Natural killer cell treated with Interleukin-12 subunit alpha and Interleukin-12 subunit beta and Interleukin-15 and Interleukin-18, amount 100 ng/mL, for 72 hours (primary cell): Measurements from ENCODE around the gene CRTAC1. TPM values are rescaled to one million over a fixed set of nuclear protein-coding genes. Genes with fewer than 3 reads are reported as not detected.
A peak's percentile ranks its signal among the peaks of the same experiment; 100 is the strongest.

Experiments
- ATAC-seq, 2 donors: fragments of 150-1000 bp; cut with Tn5 transposase in 1 of 2; sonication (Bioruptor Pico), chemical (Tn5 transposase) in 1 of 2; 2 replicates each; pipeline ENCODE4 v1.10.0; 2021
- DNase-seq: peaks from one replicate; pipeline ENCODE4 v3.0.0; 2022; ENCODE audit warnings: low spot score
- H3K27ac Mint-ChIP-seq, 2 donors: 1 replicate in 1 of 2; 2 replicates in 1 of 2; pipeline ENCODE4 v1.8.0; 2022; ENCODE audit warnings: mixed read lengths in 2 of 2, mild to moderate bottlenecking in 1 of 2, moderate library complexity in 1 of 2
- H3K27me3 Mint-ChIP-seq, 2 donors: 1 replicate in 1 of 2; 2 replicates in 1 of 2; pipeline ENCODE4 v1.8.0; 2022; ENCODE audit warnings: mixed read lengths in 2 of 2
- H3K36me3 Mint-ChIP-seq: one replicate; pipeline ENCODE4 v1.8.0; 2022; ENCODE audit warnings: mixed read lengths
- H3K4me1 Mint-ChIP-seq, 2 donors: 1 replicate in 1 of 2; 2 replicates in 1 of 2; pipeline ENCODE4 v1.8.0; 2022; ENCODE audit warnings: low read depth in 2 of 2, mixed read lengths in 2 of 2, mild to moderate bottlenecking in 1 of 2
- H3K4me3 Mint-ChIP-seq: one replicate; pipeline ENCODE4 v1.8.0; 2022; ENCODE audit warnings: mixed read lengths
- H3K9me3 Mint-ChIP-seq: 2 replicates; pipeline ENCODE4 v1.8.0; 2022; ENCODE audit warnings: mixed read lengths
- total RNA-seq, 2 donors: library from RNA; stranded (reverse); gene quantifications; one replicate each; pipeline ENCODE4 v1.2.3, GENCODE V29; 2022

Gene CRTAC1
- total RNA-seq, 2 donors from 2014 or later = not detected

DNA sequence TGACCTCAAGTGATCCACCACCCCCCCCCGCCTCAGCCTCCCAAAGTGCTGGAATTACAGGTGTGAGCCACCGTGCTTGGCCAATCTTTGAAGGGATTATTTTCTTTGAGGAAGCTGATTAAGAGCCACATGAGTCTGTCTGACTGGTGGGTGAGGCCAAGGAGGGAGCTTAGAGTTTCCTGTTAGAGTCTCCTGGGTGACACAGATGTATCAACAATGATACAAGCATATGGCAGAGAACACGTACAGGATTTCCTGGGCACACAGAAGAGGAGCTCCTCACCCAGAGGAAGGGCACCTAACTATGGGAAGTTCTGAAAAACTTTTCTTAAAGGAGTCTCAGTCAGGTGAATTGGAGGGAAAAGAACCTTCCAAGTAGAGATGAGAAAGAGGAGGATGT, 111.4 kb downstream of the CRTAC1 start:
- DNase-seq (no peak), ATAC-seq (no peak)
- Mint-ChIP-seq H3K4me1 (peaks cover 0 to 5% of the 10 kb centered on the region in 2 donors), H3K36me3 (no peaks in the 10 kb centered on the region), H3K27ac (no peak overlapping the region), H3K9me3 (no peaks in the 10 kb centered on the region), H3K4me3 (no peak overlapping the region), H3K27me3 (peaks cover 25 to 33% of the 10 kb centered on the region in 2 donors)

DNA sequence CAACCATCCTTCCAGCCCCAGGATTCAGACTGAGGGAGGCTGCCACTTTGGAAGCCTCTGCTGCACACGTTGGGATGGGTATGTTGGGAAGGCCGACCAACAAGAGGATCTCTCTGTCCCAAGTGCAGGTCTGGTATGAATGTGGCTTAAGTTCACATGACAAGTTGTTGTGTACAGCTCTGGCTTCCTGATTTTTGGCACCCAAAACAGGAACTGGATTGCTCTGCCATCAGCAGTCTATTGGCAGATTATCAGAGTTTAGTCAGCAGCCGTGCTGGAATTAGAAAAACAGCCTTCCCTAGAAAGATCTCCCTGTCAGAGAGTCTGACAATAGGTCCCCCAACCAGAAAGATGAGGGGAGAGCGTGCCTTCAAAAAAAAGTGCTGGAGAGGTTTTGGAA, 113.8 kb downstream of the CRTAC1 start:
- no peak overlapping the region for H3K27ac Mint-ChIP-seq
- H3K27me3 Mint-ChIP-seq = peaks cover 27 to 37% of the 10 kb centered on the region in 2 donors
- no peak overlapping the region for H3K4me3 Mint-ChIP-seq
- no peaks in the 10 kb centered on the region for H3K9me3 Mint-ChIP-seq
- ATAC-seq = no peak
- H3K4me1 Mint-ChIP-seq = peaks cover 0 to 7% of the 10 kb centered on the region in 2 donors
- no peaks in the 10 kb centered on the region for H3K36me3 Mint-ChIP-seq
- no peak for DNase-seq

DNA sequence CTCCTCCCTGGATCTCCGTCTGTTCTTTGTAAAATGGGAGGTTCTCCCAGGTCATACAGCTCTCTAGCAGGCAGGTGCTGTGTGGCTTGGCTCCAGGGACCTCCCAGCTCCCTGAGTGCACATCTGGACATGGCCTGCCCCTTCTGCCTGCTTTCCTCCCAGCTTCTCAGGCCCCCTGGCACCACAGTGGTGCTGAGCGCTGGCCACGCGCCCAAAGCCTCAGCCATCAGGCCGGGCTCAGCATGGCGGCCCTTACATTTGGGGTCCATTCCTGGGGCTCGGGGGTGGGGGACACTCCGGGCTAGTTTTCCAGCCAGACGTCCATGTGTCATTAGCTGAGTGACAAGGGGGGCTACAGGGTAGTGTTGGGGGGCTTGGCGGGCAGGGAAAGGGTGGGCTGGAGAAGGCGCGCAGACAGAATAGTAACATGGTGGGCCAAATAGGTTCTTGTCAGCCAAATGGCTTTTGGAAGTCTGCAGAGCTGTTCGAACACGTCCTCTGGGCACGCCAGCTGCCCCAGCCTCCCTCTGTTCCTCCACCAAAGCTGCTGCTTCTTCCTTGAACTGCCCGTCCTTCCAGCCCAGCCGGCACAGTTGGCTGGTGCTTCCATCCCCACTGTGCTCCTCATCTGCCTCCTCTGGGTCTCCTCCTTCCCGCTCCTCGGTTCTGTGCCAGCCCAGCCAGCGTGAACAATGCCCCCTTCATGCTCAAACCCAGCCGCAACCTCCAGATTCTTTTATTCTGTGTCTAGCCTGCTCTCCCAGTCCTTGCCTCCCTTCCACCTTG, 114.9 kb downstream of the CRTAC1 start:
- ATAC-seq = no peak
- peaks cover 0 to 7% of the 10 kb centered on the region in 2 donors for H3K4me1 Mint-ChIP-seq
- no peaks in the 10 kb centered on the region for H3K9me3 Mint-ChIP-seq
- no peaks in the 10 kb centered on the region for H3K36me3 Mint-ChIP-seq
- no peak overlapping the region for H3K27ac Mint-ChIP-seq
- no peak overlapping the region for H3K4me3 Mint-ChIP-seq
- DNase-seq = no peak
- peaks cover 23 to 38% of the 10 kb centered on the region in 2 donors for H3K27me3 Mint-ChIP-seq

DNA sequence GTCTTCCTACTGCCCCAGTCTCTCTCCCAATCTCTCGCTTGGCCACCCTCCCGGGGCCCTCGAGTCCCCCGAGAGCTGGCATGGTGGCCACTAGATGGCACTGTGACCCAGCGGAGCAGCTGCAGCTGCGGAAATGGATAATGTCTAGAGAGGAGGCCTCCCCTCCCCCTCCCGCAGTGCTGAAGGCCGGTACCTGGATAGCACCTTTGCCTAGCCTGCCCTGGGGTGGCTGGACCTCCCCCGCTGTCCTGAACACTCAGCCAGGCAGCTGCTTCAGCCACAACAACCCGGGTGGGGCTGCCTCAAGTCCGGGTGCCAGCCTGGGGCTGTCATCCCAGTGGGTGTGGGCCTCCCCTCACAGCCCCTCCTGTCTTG, 115.6 kb downstream of the CRTAC1 start:
- Mint-ChIP-seq H3K27me3 (peaks cover 23 to 36% of the 10 kb centered on the region in 2 donors), H3K27ac (no peak overlapping the region), H3K36me3 (no peaks in the 10 kb centered on the region), H3K4me1 (peaks cover 0 to 7% of the 10 kb centered on the region in 2 donors), H3K4me3 (no peak overlapping the region), H3K9me3 (no peaks in the 10 kb centered on the region)
- peak; percentile 77 to 79 for ATAC-seq
- DNase-seq = peak; percentile 79

DNA sequence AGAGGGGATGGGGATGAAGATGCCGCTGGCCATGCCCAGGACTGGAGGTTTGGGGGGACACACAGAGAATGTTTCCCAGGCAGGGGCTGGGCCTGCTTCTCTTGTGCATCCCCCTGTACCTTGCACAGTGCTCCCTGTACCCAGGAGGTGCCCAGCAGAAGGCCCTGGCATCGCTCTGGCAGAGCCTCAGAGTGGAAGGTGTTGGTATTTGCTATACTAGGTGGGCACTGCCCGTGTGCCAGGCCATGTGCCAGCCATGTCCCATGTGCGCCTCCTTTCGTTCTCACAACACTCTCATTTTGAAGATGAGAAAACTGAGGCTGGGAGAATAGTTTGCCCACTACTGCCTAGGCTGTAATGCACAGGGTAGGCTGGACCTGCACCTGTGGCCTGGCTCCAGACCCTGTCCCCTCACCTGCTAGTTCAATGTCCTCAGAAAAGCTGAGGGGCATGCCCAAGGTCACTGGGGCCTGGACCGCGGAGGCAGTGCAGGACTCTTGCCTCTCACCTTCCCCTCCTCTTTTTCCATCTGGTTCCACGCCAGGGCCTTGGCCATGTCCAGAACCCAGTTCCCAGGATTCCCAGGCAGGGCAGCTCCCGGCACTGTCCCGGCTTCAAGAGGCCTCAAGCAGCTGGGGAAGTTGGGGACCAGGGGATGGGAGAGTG, 116.1 kb downstream of the CRTAC1 start:
- H3K4me3 Mint-ChIP-seq = no peak overlapping the region
- peaks cover 23 to 36% of the 10 kb centered on the region in 2 donors for H3K27me3 Mint-ChIP-seq
- no peak overlapping the region for H3K27ac Mint-ChIP-seq
- no peaks in the 10 kb centered on the region for H3K36me3 Mint-ChIP-seq
- H3K4me1 Mint-ChIP-seq = peaks cover 0 to 7% of the 10 kb centered on the region in 2 donors
- no peaks in the 10 kb centered on the region for H3K9me3 Mint-ChIP-seq
- ATAC-seq = peak in 1 of 2 donors; percentile 13
- no peak for DNase-seq

DNA sequence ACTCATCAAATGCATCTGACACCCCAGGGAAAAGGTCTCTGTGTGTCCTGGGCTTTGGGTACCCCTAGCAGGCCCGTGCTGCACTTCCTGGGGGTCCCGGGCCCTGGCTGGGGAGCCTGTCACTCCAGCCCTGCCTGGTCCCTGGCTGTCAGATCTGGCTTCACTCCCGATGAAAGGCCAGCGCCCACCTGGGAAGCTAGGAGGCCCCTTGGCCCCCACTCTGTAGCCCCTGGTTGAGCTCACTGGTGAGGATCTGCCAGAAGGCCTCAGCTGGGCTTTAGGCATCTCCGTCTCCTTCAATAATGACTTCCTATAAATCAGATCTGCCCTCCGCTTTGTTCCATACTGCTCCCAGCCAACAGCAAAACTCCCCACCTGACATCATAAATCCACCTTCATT, 116.8 kb downstream of the CRTAC1 start:
- peaks cover 0 to 7% of the 10 kb centered on the region in 2 donors for H3K4me1 Mint-ChIP-seq
- no peak for DNase-seq
- no peak for ATAC-seq
- H3K9me3 Mint-ChIP-seq = no peaks in the 10 kb centered on the region
- H3K27me3 Mint-ChIP-seq = peaks cover 21 to 36% of the 10 kb centered on the region in 2 donors
- no peak overlapping the region for H3K27ac Mint-ChIP-seq
- H3K36me3 Mint-ChIP-seq = no peaks in the 10 kb centered on the region
- no peak overlapping the region for H3K4me3 Mint-ChIP-seq

DNA sequence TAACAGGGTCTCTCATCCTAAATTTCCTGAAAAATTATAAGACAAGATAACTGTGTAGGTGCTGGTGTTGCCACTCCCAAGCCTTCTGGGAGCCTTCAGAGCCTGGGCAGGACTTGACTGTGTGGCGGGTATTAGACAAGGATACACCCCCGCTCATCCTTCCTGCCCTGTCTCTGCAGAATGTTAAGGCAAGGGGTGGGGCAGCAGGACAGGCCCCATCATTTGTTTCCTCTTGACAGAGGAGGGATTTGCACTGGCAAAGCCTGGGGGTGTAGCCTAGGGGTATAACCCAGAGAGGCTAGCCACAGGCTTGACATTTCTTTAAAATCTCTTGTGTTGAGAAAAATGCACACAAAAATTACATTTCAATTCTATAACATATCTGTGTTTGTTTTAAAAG, 117.2 kb downstream of the CRTAC1 start:
- DNase-seq = no peak
- no peak for ATAC-seq
- Mint-ChIP-seq H3K4me1 (peaks cover 0 to 7% of the 10 kb centered on the region in 2 donors), H3K9me3 (no peaks in the 10 kb centered on the region), H3K4me3 (no peak overlapping the region), H3K36me3 (no peaks in the 10 kb centered on the region), H3K27me3 (peaks cover 18 to 32% of the 10 kb centered on the region in 2 donors), H3K27ac (no peak overlapping the region)

DNA sequence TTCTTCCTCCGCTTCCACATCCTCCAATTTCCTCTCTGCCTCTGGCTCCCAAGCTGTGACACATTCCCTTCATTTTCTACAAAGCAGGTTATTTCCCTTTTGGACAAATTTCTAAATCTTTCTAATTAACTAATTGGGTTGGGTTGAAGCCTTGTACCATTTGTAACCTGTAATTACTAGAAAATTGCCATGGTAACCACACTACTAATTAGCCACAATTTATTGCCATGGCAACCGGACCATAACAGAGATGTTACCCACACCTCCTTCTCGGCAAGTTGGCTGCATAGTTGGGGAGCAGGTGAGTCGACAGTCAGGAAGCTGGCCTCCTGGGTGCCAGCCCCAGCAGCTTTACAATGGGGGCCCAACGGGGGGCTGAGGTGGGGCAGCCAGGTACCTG, 119.2 kb downstream of the CRTAC1 start:
- H3K36me3 Mint-ChIP-seq = no peaks in the 10 kb centered on the region
- H3K27ac Mint-ChIP-seq = no peak overlapping the region
- DNase-seq (no peak), ATAC-seq (no peak)
- H3K9me3 Mint-ChIP-seq = no peaks in the 10 kb centered on the region
- peaks cover 20 to 29% of the 10 kb centered on the region in 2 donors for H3K27me3 Mint-ChIP-seq
- H3K4me3 Mint-ChIP-seq = no peak overlapping the region
- peaks cover 0 to 7% of the 10 kb centered on the region in 2 donors for H3K4me1 Mint-ChIP-seq

DNA sequence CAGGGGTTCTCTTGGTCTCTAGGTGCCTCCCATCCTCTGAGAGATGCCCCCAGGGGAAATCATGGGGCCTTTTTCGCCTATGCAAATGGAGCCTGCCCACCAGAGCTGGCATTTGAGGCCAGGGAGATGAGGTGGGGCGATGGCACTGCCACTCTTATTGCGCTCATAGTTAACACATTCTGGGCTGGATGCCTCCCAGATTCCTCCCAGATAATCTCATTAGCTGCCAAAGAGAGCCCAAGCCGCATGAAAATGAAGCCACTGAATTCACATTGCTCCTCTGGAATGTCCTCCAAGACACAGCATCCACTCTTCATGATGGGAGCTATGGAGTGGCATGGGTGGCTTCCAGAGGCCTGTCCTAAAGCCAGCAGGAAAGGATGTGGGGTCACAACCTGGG, 119.8 kb downstream of the CRTAC1 start:
- ATAC-seq = no peak
- H3K27me3 Mint-ChIP-seq = peaks cover 15 to 28% of the 10 kb centered on the region in 2 donors

DNA sequence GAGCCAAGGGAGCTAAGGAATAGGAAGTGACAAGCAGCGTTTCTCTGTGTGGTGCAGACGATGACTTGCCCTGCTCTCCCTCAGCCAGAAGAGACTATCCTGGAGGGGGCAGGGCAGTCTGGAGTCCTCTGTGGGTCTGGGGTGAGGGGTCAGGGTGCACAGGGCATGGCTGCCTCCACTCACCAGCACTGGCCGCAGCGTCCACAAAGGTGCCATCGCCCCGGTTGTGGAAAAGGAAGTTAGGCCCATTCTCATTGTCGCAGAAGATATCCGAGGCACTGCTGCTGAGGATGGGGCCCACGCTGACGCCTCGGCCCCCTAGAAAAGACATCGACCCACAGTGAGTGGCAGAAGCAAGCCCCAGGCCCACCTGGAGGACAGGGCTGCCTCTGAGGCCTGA, 122.6 kb downstream of the CRTAC1 start:
- Mint-ChIP-seq H3K4me1 (peaks cover 0 to 1% of the 10 kb centered on the region in 2 donors), H3K27me3 (peaks cover 17 to 32% of the 10 kb centered on the region in 2 donors), H3K4me3 (no peak overlapping the region), H3K9me3 (no peaks in the 10 kb centered on the region), H3K27ac (no peak overlapping the region), H3K36me3 (no peaks in the 10 kb centered on the region)
- DNase-seq (no peak), ATAC-seq (no peak)

More for the DNA sequence above, 119.8 kb downstream of the CRTAC1 start:
- H3K4me3 Mint-ChIP-seq = no peak overlapping the region
- H3K36me3 Mint-ChIP-seq = no peaks in the 10 kb centered on the region
- peaks cover 0 to 7% of the 10 kb centered on the region in 2 donors for H3K4me1 Mint-ChIP-seq
- no peak overlapping the region for H3K27ac Mint-ChIP-seq
- DNase-seq = no peak
- H3K9me3 Mint-ChIP-seq = no peaks in the 10 kb centered on the region

DNA sequence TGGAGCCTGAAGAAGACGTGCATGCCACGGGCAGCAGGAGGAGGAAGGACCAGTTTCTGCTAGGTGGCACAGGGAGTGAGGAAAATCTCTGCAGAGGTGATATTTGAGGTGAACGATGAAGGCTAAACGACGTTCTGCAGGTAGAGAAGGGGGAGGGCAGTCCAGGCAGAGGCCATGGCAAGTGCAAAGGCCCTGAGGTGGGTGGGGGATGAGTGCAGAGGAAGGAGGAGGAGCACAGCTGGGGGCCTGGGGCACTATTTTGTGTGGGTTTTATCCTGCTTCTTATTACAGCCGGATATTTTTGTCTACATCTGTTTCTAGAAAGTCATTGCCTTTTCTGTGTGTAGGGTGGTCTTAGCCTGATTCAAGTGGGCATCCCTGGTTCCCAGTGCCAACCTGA, 123.2 kb downstream of the CRTAC1 start:
- Mint-ChIP-seq H3K27ac (no peak overlapping the region), H3K4me3 (no peak overlapping the region), H3K4me1 (no peaks in the 10 kb centered on the region), H3K9me3 (no peaks in the 10 kb centered on the region), H3K27me3 (peaks cover 15 to 29% of the 10 kb centered on the region in 2 donors), H3K36me3 (no peaks in the 10 kb centered on the region)
- ATAC-seq = no peak
- DNase-seq = no peak

DNA sequence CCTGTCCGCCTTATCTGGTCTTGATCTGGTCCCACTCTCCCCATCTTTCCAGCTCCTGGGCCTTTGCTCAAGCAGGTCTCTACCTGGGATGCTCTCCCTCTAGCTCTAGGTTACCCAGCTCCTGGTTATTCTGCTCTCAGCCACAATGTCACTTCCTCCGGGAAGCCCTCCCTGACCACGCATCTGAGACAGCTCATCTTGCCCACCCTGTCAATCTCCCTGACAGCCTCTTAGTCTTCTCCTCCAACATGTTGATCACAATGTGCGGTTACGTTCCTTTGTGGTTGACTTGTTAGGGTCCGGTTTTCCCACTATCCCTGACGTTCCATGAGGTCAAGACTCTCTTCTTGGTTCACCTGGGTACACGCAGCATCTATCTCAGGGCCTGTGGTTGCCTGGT, 125.1 kb downstream of the CRTAC1 start:
- Mint-ChIP-seq H3K9me3 (no peaks in the 10 kb centered on the region), H3K4me3 (no peak overlapping the region)

DNA sequence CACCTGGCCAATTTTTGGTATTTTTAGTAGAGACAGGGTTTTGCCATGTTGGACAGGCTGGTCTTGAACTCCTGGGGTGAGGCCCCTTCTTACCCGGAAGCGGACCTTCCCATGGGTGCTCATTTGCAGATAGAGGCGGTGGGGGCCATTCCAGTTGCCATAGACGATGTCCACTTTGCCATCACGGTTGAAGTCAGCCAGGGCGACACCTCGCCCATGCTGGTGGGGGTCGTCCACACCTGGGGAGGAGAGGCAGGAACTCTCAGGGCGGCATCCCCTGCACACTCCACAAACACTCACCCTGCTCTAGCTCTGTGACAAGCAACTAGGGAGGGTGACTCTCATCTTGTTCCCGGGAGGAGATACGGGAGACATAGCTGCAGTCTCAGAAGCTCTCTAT, 125.8 kb downstream of the CRTAC1 start:
- no peak for ATAC-seq
- no peak overlapping the region for H3K27ac Mint-ChIP-seq
- peaks cover 15 to 22% of the 10 kb centered on the region in 2 donors for H3K27me3 Mint-ChIP-seq
- DNase-seq = no peak
- no peaks in the 10 kb centered on the region for H3K4me1 Mint-ChIP-seq
- no peaks in the 10 kb centered on the region for H3K9me3 Mint-ChIP-seq
- H3K4me3 Mint-ChIP-seq = no peak overlapping the region
- H3K36me3 Mint-ChIP-seq = no peaks in the 10 kb centered on the region

More for the DNA sequence above, 125.1 kb downstream of the CRTAC1 start:
- Mint-ChIP-seq H3K4me1 (no peaks in the 10 kb centered on the region), H3K27ac (no peak overlapping the region), H3K36me3 (no peaks in the 10 kb centered on the region), H3K27me3 (peaks cover 15 to 22% of the 10 kb centered on the region in 2 donors)
- DNase-seq (no peak), ATAC-seq (no peak)

DNA sequence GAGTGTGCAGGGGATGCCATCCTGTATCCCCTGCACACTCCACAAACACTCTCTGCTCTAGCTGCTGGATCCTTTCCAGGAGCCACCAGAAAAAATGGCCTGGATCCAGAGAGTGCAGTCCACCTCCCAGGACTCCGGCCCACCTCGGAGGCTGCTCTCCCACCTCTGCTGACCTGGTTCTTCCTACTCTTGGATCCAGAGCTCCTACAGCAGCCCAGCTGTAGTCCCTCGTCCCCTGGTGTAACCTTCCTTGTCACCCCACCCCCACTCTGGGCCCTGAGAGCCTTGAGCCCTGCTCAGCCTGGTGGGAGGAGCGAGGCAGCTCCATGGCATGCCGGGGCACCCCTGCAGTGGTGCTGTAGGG, 126.4 kb downstream of the CRTAC1 start:
- Mint-ChIP-seq H3K9me3 (no peaks in the 10 kb centered on the region), H3K36me3 (no peaks in the 10 kb centered on the region), H3K4me3 (no peak overlapping the region), H3K27ac (no peak overlapping the region), H3K4me1 (no peaks in the 10 kb centered on the region), H3K27me3 (peaks cover 15 to 22% of the 10 kb centered on the region in 2 donors)
- DNase-seq = no peak
- no peak for ATAC-seq
